Sigmoid colon (tissue), 3 donors: ENCODE results near the gene LSMEM2.
"Not testable (repeated sequence)": the region's sequence is repeated elsewhere in the genome, so short reads cannot be mapped to it uniquely, and the experiment has no call there.

Source experiments
- CTCF ChIP-seq, 4 experiments: fragments of 450-650 bp in 3 of 4; fragments of 200-600 bp in 1 of 4; IDR thresholded peaks; one replicate each; pipeline ENCODE4 v1.5.1; 2016 to 2019; ENCODE audit warnings: antibody characterized with exemption in 4 of 4, mild to moderate bottlenecking in 3 of 4, moderate library complexity in 2 of 4
- POLR2A ChIP-seq, 2 donors: fragments of 450-650 bp; IDR thresholded peaks; one replicate each; pipeline ENCODE4 v1.6.1; 2016; ENCODE audit warnings: antibody characterized with exemption in 2 of 2, mild to moderate bottlenecking in 2 of 2, moderate library complexity in 2 of 2

DNA sequence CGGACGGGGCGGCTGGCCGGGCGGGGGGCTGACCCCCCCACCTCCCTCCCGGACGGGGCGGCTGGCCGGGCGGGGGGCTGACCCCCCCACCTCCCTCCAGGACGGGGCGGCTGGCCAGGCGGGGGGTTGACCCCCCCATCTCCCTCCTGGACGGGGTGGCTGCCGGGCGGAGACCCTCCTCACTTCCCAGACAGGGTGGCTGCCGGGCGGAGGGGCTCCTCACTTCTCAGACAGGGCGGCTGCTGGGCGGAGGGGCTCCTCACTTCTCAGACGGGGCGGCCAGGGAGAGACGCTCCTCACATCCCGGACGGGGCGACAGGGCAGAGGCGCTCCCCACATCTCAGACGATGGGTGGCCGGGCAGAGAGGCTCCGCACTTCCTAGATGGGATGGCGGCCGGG lies 33.2 kb downstream of the LSMEM2 start:
- TF ChIP-seq CTCF, POLR2A (IDR thresholded peaks at IDR 0.05): not testable (repeated sequence)
